Vagina (tissue), 2 donors: ENCODE data around the gene PVALB. TPM values are rescaled to one million over a fixed set of nuclear protein-coding genes. Genes with fewer than 3 reads are reported as not detected.

Source experiments
- DNase-seq, 2 donors: peaks; one replicate each; pipeline ENCODE4 v3.0.0-alpha.2; 2017; ENCODE audit errors: extremely low spot score in 2 of 2
- H3K27ac ChIP-seq: fragments of 200-600 bp; sonication (generic); one replicate; pipeline ENCODE4 v1.5.1; 2019
- H3K27me3 ChIP-seq: fragments of 200-600 bp; sonication (generic); one replicate; pipeline ENCODE4 v1.5.1; 2019
- H3K36me3 ChIP-seq, 2 donors: fragments of 200-600 bp; sonication (generic); one replicate each; pipeline ENCODE4 v1.5.1; 2017 to 2019
- H3K4me1 ChIP-seq: fragments of 200-600 bp; sonication (generic); one replicate; pipeline ENCODE4 v1.5.1; 2019
- H3K4me3 ChIP-seq, 2 donors: fragments of 200-600 bp; sonication (generic); 1 replicate in 1 of 2; 2 replicates in 1 of 2; pipeline ENCODE4 v1.5.1; 2016 to 2019
- H3K9me3 ChIP-seq: fragments of 200-600 bp; sonication (generic); one replicate; pipeline ENCODE4 v1.5.1; 2019
- POLR2A ChIP-seq, 2 donors: fragments of 450-650 bp; IDR thresholded peaks; one replicate each; pipeline ENCODE4 v1.6.1; 2017; ENCODE audit warnings: antibody characterized with exemption in 2 of 2, mild to moderate bottlenecking in 2 of 2, moderate library complexity in 2 of 2
- POLR2AphosphoS5 ChIP-seq, 2 donors: sonication (generic); formaldehyde crosslinking; IDR thresholded peaks; one replicate each; pipeline ENCODE4 v1.9.0; 2017; ENCODE audit warnings: antibody characterized with exemption in 2 of 2, mild to moderate bottlenecking in 2 of 2, low read depth in 1 of 2; ENCODE audit not compliant: insufficient read depth in 1 of 2
- intact Hi-C: fragments of 100-400 bp; cut with DNase I; formaldehyde crosslinking; loops from one replicate; pipeline ENCODE4 v1.15.1; 2023
- total RNA-seq: library from RNA; depleted of rRNA; stranded (reverse); fragments of >200 nt; gene quantifications from one replicate; pipeline ENCODE4 v1.2.3, GENCODE V29; 2016
- TF ChIP-seq, protein P1 (sequence below), 3 experiments: fragments of 450-650 bp in 2 of 3; fragments of 200-600 bp in 1 of 3; sonication (generic) in 1 of 3; IDR thresholded peaks; one replicate each; pipeline ENCODE4 v1.5.1; 2017 to 2019; ENCODE audit warnings: antibody characterized with exemption in 3 of 3, mild to moderate bottlenecking in 2 of 3, moderate library complexity in 2 of 3

PVALB gene
- total RNA-seq, 1 donor from 2014 or later: not detected

DNA sequence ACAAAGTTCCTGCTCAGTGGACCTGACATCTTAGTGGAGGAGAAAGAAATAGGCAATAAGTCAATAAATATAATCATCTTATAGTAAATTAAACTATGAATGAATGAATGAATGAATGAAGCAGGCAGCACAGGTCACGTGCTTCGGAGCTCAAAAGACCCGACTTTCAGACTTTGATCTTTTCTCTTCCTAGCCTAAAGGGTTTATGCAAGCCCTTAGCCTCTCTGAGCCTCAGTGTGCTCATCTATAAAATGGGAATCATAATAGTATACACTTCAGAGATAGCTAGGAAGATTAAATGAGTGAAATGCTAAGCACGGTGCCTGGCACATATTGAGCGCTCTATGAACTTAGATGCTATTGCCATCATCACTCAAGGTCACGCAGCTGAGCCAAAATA is 7.5 kb downstream of the PVALB start:
- H3K36me3 ChIP-seq: no peaks in the 10 kb centered on the region
- no peaks in the 10 kb centered on the region for H3K27me3 ChIP-seq
- TF ChIP-seq POLR2AphosphoS5 (IDR thresholded peaks at IDR 0.05; ENCODE audit: insufficient read depth in 1 of 2, low read depth in 1 of 2): no peak
- TF ChIP-seq, protein P1, sequence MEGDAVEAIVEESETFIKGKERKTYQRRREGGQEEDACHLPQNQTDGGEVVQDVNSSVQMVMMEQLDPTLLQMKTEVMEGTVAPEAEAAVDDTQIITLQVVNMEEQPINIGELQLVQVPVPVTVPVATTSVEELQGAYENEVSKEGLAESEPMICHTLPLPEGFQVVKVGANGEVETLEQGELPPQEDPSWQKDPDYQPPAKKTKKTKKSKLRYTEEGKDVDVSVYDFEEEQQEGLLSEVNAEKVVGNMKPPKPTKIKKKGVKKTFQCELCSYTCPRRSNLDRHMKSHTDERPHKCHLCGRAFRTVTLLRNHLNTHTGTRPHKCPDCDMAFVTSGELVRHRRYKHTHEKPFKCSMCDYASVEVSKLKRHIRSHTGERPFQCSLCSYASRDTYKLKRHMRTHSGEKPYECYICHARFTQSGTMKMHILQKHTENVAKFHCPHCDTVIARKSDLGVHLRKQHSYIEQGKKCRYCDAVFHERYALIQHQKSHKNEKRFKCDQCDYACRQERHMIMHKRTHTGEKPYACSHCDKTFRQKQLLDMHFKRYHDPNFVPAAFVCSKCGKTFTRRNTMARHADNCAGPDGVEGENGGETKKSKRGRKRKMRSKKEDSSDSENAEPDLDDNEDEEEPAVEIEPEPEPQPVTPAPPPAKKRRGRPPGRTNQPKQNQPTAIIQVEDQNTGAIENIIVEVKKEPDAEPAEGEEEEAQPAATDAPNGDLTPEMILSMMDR (IDR thresholded peaks at IDR 0.05): no peak
- no peak for TF ChIP-seq POLR2A (IDR thresholded peaks at IDR 0.05)
- H3K27ac ChIP-seq: no peak overlapping the region
- no peaks in the 10 kb centered on the region for H3K4me1 ChIP-seq
- no peaks in the 10 kb centered on the region for H3K9me3 ChIP-seq
- no peak overlapping the region for H3K4me3 ChIP-seq
- no peak for DNase-seq
- intact Hi-C loops: no loop called here

DNA sequence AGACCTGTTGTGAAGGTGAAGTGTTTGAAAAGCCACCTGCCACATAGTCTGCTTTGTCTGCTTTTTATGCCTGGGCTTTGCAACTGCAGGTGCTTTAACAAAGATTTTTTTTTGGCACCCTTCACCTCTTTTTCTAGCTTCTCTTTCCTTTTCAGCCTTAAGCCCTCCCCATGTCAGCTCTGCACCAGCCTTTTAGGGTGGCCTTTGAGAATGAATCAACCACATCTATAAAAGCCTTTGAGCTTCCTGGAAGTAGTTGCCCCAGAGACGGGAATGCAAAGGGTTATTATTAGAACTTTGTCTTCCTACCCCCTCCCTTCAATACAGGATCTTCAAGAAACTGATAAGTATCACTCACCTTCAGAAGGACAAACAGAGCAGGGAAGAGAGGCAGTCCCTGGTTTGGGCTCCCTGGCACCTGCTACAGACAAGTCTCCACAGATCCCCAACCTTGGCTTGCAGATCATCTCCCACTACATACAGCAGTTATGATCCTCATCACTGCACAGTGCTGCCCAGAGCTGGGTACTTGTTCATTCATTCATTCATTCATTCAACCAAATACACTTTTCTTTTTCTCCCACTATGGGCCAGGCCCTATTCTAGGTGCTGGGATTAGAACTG is 8.0 kb downstream of the PVALB start:
- Histone ChIP-seq H3K4me3 (no peak overlapping the region), H3K4me1 (no peaks in the 10 kb centered on the region), H3K27ac (no peak overlapping the region), H3K27me3 (no peaks in the 10 kb centered on the region), H3K36me3 (no peaks in the 10 kb centered on the region), H3K9me3 (no peaks in the 10 kb centered on the region)
- no peak for DNase-seq
- intact Hi-C loops: no loop called here
- TF ChIP-seq POLR2AphosphoS5 (IDR thresholded peaks at IDR 0.05; ENCODE audit: insufficient read depth in 1 of 2, low read depth in 1 of 2) (no peak), POLR2A (IDR thresholded peaks at IDR 0.05) (no peak)
- TF ChIP-seq, protein P1 (IDR thresholded peaks at IDR 0.05): no peak

DNA sequence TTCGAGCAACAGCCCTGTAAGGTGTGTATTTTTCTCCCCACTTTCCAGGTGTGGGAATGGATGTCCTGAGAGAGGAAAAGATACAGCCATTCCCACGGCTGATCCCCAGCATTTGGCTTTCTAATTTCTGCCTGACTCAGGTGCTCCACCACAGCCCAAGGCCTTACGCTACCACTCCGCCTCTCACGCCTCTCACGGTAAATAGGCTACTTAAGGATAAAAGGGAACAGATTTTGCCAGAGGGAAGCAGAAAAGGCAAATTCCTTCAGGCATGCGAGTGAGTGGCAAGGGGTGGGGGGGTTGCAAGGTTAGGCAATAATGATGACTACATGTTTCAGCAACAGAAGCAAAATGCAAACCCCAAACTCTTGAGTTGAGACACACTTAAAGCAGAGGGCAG is 9.2 kb downstream of the PVALB start:
- H3K36me3 ChIP-seq: no peaks in the 10 kb centered on the region
- no peaks in the 10 kb centered on the region for H3K4me1 ChIP-seq
- H3K27me3 ChIP-seq: no peaks in the 10 kb centered on the region
- intact Hi-C loops: no loop called here
- H3K27ac ChIP-seq: no peak overlapping the region
- no peaks in the 10 kb centered on the region for H3K9me3 ChIP-seq
- H3K4me3 ChIP-seq: no peak overlapping the region
- TF ChIP-seq POLR2A (IDR thresholded peaks at IDR 0.05): no peak
- no peak for TF ChIP-seq POLR2AphosphoS5 (IDR thresholded peaks at IDR 0.05; ENCODE audit: insufficient read depth in 1 of 2, low read depth in 1 of 2)
- TF ChIP-seq, protein P1 (IDR thresholded peaks at IDR 0.05): no peak
- no peak for DNase-seq

DNA sequence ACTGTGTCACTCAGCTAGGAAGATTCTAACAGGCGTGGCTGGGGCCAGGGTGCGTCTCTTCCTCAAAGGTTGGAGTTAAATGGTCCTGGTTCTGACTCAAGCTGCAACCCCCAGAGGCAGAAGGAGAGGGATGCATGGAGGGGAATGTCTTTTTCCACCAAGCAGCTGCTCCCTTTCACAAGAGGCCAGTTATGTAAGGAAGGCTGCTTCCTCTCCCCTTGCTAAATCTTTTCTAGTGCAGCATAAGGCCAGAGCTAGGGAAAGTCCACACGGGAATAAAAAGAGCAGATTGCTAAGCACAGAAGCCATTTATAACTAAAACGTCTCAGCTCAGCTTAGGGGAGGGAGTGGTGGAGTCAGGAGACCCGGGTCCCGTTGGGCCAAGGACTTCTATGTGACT is 10.0 kb downstream of the PVALB start:
- no peaks in the 10 kb centered on the region for H3K9me3 ChIP-seq
- intact Hi-C loops: no loop called here
- no peaks in the 10 kb centered on the region for H3K27me3 ChIP-seq
- no peak overlapping the region for H3K27ac ChIP-seq
- no peak for DNase-seq
- H3K4me1 ChIP-seq: no peaks in the 10 kb centered on the region
- H3K36me3 ChIP-seq: no peaks in the 10 kb centered on the region
- TF ChIP-seq POLR2A (IDR thresholded peaks at IDR 0.05) (no peak), POLR2AphosphoS5 (IDR thresholded peaks at IDR 0.05; ENCODE audit: insufficient read depth in 1 of 2, low read depth in 1 of 2) (no peak)
- TF ChIP-seq, protein P1 (IDR thresholded peaks at IDR 0.05): no peak
- H3K4me3 ChIP-seq: no peak overlapping the region

DNA sequence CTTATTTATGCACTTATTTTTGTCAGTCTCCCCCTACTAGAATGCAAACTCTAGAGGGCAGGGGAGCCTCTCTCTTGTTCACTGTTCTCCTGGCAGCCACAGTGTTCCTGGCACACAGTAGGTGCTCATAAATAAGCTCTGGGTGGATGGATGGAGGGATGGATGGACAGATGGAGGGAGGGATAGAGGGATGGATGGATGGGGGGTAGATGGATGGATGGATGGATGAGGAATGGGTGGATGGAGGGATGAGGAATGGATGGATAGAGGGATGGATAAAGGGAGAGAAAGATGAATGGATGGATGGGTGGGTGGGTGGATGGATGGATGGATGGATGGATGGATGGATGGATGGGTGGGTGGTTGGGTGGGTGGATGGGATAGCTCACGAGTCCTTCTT is 13.5 kb downstream of the PVALB start:
- intact Hi-C loops: no loop called here
- no peaks in the 10 kb centered on the region for H3K9me3 ChIP-seq
- DNase-seq: no peak
- no peaks in the 10 kb centered on the region for H3K4me1 ChIP-seq
- TF ChIP-seq POLR2AphosphoS5 (IDR thresholded peaks at IDR 0.05; ENCODE audit: insufficient read depth in 1 of 2, low read depth in 1 of 2) (no peak), POLR2A (IDR thresholded peaks at IDR 0.05) (no peak)
- TF ChIP-seq, protein P1 (IDR thresholded peaks at IDR 0.05): no peak
- H3K36me3 ChIP-seq: no peaks in the 10 kb centered on the region
- no peak overlapping the region for H3K4me3 ChIP-seq
- no peak overlapping the region for H3K27ac ChIP-seq
- no peaks in the 10 kb centered on the region for H3K27me3 ChIP-seq
